ENCODE data around the gene SPECC1L.

Gene SPECC1L

DNA sequence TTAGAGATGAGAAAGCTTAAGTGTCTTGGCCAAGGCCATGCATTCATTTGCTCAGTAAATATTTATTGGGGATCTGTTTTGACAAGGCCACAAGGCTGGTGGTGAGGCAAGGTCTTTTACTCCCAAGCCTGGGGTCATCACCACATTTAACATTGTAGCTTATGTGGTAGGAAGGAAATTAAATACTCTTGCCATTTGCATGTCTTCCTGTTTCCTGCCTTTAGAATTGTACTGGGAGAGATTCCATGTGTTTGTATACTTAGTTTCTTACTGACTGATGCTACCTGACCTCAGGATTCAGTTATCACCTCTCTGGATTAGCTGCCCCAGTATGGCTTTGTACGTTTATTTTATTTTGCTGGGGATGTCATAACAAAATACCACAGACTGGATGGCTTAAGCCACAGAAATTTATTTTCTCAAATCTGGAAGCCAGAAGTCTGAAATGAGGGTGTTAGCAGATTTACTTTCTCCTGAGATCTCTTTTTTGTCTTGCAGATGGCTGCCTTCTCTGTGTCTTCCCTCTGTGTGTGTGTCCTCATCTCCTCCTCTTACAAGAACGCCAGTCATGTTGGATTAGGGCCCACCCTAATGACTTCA lies 44.8 kb downstream of the SPECC1L start:
- TF ChIP-seq CEBPB (IDR thresholded peaks at IDR 0.05) (no peak), EP300 (IDR thresholded peaks at IDR 0.05; ENCODE audit: borderline replicate concordance) (no peak), REST (IDR thresholded peaks at IDR 0.05; ENCODE audit: low read depth) (no peak), EGR1 (IDR thresholded peaks at IDR 0.05) (no peak)

GRCh38 chr22:24319451-24319850 lies 48.8 kb downstream of the SPECC1L start:
- no peak for TF ChIP-seq TEAD4 (IDR thresholded peaks at IDR 0.05)
- TF ChIP-seq EGR1 (IDR thresholded peaks at IDR 0.05), result no peak
- no peak for TF ChIP-seq TAF1 (IDR thresholded peaks at IDR 0.05; ENCODE audit: low read depth)
- TF ChIP-seq RAD21 (IDR thresholded peaks at IDR 0.05; ENCODE audit: low read depth), result no peak
- TF ChIP-seq TCF12 (IDR thresholded peaks at IDR 0.05; ENCODE audit: low read depth), result no peak
- TF ChIP-seq REST (IDR thresholded peaks at IDR 0.05; ENCODE audit: low read depth), result no peak
- TF ChIP-seq CREB1 (IDR thresholded peaks at IDR 0.05; ENCODE audit: low read depth), result no peak
- no peak for TF ChIP-seq YY1 (IDR thresholded peaks at IDR 0.05; ENCODE audit: low read depth)
- no peak for TF ChIP-seq ZBTB7A (IDR thresholded peaks at IDR 0.05; ENCODE audit: low read depth)
- no peak for TF ChIP-seq CEBPB (IDR thresholded peaks at IDR 0.05)
- TF ChIP-seq NFIC (IDR thresholded peaks at IDR 0.05), result no peak
- no peak for TF ChIP-seq EP300 (IDR thresholded peaks at IDR 0.05; ENCODE audit: borderline replicate concordance)
- TF ChIP-seq FOXM1 (IDR thresholded peaks at IDR 0.05; ENCODE audit: borderline replicate concordance, low read depth), result no peak
- TF ChIP-seq USF1 (IDR thresholded peaks at IDR 0.05), result no peak
- TF ChIP-seq, protein P1, sequence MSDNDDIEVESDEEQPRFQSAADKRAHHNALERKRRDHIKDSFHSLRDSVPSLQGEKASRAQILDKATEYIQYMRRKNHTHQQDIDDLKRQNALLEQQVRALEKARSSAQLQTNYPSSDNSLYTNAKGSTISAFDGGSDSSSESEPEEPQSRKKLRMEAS (IDR thresholded peaks at IDR 0.05), result no peak

DNA sequence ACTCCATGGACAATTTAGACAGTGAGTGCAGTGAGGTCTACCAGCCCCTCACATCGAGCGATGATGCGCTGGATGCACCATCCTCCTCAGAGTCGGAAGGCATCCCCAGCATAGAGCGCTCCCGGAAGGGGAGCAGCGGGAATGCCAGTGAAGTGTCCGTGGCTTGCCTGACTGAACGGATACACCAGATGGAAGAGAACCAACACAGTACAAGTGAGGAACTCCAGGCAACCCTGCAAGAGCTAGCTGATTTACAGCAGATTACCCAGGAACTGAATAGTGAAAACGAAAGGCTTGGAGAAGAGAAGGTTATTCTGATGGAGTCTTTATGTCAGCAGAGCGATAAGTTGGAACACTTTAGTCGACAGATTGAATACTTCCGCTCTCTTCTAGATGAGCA lies 51.4 kb downstream of the SPECC1L start:
- TF ChIP-seq REST (IDR thresholded peaks at IDR 0.05; ENCODE audit: low read depth) (no peak), RAD21 (IDR thresholded peaks at IDR 0.05; ENCODE audit: low read depth) (no peak), EP300 (IDR thresholded peaks at IDR 0.05; ENCODE audit: borderline replicate concordance) (no peak), TEAD4 (IDR thresholded peaks at IDR 0.05) (no peak), YY1 (IDR thresholded peaks at IDR 0.05; ENCODE audit: low read depth) (no peak), NFIC (IDR thresholded peaks at IDR 0.05) (no peak), FOXM1 (IDR thresholded peaks at IDR 0.05; ENCODE audit: borderline replicate concordance, low read depth) (no peak), USF1 (IDR thresholded peaks at IDR 0.05) (no peak), CEBPB (IDR thresholded peaks at IDR 0.05) (no peak), TAF1 (IDR thresholded peaks at IDR 0.05; ENCODE audit: low read depth) (no peak)
- TF ChIP-seq, protein P1 (IDR thresholded peaks at IDR 0.05), result no peak

GRCh38 chr22:24322522-24322921 lies 51.9 kb downstream of the SPECC1L start:
- TF ChIP-seq TAF1 (IDR thresholded peaks at IDR 0.05; ENCODE audit: low read depth), result no peak
- no peak for TF ChIP-seq YY1 (IDR thresholded peaks at IDR 0.05; ENCODE audit: low read depth)
- TF ChIP-seq, protein P1 (IDR thresholded peaks at IDR 0.05), result no peak
- TF ChIP-seq RAD21 (IDR thresholded peaks at IDR 0.05; ENCODE audit: low read depth), result no peak
- TF ChIP-seq EGR1 (IDR thresholded peaks at IDR 0.05), result no peak
- no peak for TF ChIP-seq CREB1 (IDR thresholded peaks at IDR 0.05; ENCODE audit: low read depth)
- TF ChIP-seq EP300 (IDR thresholded peaks at IDR 0.05; ENCODE audit: borderline replicate concordance), result no peak
- TF ChIP-seq NFIC (IDR thresholded peaks at IDR 0.05), result no peak
- no peak for TF ChIP-seq REST (IDR thresholded peaks at IDR 0.05; ENCODE audit: low read depth)
- no peak for TF ChIP-seq TCF12 (IDR thresholded peaks at IDR 0.05; ENCODE audit: low read depth)
- no peak for TF ChIP-seq FOXM1 (IDR thresholded peaks at IDR 0.05; ENCODE audit: borderline replicate concordance, low read depth)
- no peak for TF ChIP-seq USF1 (IDR thresholded peaks at IDR 0.05)
- TF ChIP-seq CEBPB (IDR thresholded peaks at IDR 0.05), result no peak
- TF ChIP-seq TEAD4 (IDR thresholded peaks at IDR 0.05), result no peak
- no peak for TF ChIP-seq ZBTB7A (IDR thresholded peaks at IDR 0.05; ENCODE audit: low read depth)
